HG03342 (cell line): ENCODE results near the gene ASPSCR1.

Experiments
- ATAC-seq: cut with Tn5 transposase; IDR thresholded peaks from one replicate; pipeline ENCODE4 v1.9.1; 2021; ENCODE audit warnings: mild to moderate bottlenecking, moderate library complexity; ENCODE audit not compliant: unreplicated experiment

The ASPSCR1 gene

DNA sequence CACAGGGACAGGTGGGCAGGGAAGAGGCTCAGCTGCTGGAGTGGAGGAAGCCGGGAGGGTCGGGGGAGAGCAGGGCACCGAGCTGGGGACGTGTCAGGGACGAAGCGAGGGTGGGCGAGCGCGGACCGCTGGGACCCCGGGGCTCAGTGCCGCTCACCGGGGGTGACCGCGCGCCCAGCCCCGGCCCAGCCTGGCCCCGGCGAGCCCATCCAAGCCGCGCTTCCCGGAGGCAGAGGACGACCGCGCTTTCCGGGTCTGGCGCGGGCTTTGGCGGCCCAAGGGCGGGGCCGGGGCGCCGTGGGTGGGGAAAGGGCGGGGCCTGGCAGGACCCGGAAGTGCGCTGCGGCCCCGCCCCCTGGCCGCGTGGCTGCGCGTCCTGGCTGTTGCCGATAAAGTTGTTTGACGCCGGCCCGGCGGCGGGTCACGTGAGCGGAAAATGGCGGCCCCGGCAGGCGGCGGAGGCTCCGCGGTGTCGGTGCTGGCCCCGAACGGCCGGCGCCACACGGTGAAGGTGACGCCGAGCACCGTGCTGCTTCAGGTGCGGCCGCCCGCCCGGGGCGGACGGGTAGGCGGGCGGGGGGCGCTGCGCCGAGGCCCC lies at the start of gene ASPSCR1:
ASPSCR1 (plus strand) TSS at position 419 of the 598 bp plus-strand sequence; CDS start at position 437, 18 bp downstream.
- peak; percentile 73 for ATAC-seq

- ATAC-seq, result peak; percentile 61
Observed at GRCh38 chr17:81927653-81928543, 49.5 kb upstream of the ASPSCR1 start, which contains the start of gene MAFG. Gene MAFG (minus strand): TSS chr17:81927735. CDS start chr17:81923185, 4,550 bp downstream.

DNA sequence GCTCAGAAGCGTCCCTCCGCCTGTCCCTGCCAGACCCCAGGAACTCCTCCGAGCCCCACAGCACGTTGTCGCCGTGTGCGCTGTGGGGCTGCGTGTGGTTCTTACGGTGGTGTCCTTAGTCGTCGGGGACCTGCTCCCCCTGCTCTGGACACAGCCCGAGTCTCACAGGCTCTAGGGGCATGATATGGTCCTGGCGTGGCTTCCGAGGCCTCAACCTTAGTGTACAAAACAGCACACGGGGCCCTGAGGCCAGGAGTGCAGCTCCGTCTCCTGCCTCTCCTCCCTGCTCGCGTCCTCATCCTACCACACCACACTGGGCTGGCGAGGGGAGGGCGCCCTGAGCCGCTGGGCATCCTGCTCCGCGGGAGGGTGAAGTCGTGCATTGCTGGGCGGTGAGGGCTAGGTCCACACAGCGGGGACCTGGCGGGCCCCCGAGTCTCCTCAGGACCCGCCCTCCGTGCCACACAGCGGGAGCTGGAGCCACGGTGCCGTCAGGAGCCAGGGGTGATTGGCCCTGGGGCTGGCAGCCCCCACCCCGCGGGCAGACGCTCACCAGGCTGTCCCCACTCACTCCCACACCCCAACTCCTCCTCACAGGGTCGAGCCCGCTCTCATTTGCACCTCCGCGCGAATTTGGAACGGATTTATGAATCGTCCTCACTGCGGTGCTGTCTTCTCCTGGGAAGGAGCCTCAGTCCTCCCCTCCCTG lies 48.7 kb upstream of the ASPSCR1 start:
- no peak for ATAC-seq

GRCh38 chr17:81929253-81930141 lies 47.9 kb upstream of the ASPSCR1 start:
- no peak for ATAC-seq

DNA sequence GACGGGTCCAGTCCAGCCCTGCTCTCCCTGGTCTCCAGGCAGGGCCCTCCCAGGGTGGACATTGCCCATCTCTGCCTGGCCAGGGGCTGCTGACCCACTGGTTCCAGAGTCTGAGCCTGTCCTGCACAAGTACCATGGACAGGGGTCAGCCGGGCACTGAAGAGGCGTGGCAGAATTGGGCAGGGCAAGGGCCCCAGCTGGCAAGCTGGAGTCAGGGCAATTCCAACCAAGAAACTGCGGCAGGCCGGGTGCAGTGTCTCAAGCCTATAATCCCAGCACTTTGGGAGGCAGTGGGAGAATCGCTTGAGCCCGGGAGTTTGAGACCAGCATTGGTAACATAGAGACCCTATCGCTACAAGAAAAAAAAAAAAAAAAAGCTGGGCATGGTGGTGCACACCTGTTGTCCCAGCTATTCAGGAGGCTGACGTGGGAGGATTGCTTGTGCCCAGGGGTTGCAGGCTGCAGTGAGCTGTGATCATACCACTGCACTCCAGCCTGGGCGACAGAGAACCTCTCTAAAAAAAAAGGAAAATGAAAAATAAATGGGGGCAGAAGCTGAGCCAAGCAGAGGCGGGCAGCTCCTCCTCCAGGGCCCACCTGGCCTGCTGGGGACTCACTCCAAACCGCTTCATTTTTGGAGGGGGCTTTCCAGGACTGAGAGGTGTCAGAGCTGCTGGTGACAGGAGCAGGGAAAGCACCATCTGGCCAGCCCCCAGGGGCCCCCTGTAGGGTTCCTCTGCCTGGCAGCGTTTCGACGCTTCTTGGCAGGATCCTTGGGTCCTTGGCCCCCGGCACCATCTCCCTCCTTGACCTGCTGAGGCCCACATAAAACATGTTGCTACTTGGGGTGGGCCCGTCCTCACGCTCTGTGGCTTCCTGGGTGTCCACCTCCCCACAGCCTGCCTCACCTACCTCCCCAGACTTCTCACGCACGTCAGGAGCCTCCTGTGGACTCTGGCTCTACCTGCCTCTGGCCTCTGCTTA lies 47.0 kb upstream of the ASPSCR1 start:
- ATAC-seq, result no peak

- ATAC-seq, result no peak
Observed at GRCh38 chr17:81931189-81931556, 46.3 kb upstream of the ASPSCR1 start.

DNA sequence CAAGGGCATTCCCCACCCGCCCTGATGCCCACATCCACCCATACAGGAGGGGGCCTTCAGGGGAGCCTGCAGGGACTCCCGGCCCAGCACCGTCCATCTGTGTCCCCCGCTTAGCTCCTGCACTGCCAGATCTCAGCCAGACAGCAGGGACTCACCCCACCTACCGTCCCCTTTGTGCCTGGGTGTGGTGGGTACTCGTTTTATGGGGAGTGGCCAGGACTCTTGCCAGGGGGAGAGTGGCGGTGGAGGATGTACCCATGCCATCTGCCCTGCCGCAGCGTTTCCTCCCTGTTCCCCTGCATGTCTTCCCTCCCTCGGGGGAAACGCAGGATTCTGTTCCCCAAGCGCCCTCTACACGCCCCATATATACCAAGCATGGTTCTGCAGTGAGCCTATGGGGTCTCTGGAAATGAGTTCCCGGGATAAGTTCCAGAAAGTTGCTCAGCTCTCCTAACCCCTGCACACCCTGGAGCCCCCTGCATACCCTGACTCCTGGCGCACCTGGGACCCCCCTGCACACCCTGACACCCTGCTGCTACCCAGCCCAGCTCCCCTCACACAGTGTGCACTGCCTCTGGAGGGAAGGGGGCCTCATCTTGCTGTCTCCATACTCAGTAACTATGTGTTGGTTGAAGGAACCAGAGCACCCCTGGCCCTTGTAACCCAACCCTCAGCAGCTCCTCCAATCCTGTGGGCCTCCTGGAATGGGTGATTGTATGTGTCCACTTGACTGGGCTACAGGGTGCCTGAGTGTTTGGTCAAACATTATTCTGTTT lies 45.7 kb upstream of the ASPSCR1 start:
- ATAC-seq, result no peak

- ATAC-seq, result no peak
Observed at GRCh38 chr17:81932333-81932983, 45.0 kb upstream of the ASPSCR1 start.

- ATAC-seq, result no peak
Observed at GRCh38 chr17:81933178-81933699, 44.2 kb upstream of the ASPSCR1 start.

DNA sequence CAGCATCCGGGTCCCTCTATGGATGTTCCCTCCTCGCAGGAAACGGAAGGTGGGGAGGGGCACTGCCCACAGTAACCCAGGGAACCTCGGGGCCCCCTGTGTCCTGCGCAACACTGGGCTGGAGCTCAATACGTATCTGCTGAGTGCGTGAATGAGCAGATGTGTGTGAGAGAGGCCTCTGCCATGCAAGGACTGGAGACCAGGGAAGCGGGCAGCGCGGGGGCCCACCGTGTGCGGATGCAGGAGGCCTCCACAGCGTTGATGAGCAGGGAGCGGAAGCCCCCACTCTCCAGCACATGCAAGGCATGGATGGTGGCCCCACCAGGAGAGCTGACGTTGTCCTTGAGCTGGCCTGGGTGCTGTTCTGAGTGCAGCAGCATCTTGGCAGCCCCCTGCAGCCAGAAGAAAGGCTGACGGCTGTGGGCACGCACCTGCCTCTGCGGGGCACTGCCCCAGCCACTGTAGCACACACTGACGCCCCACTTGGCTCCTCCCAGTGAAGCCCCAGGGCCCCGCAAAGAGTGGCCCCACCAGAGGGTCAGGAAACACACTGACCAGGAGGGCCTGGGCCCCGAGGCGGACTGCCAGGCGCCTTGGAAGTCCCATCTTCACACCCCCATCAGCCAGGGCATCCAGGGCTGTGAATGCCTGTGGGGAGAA lies 43.2 kb upstream of the ASPSCR1 start:
- ATAC-seq, result no peak

GRCh38 chr17:81934850-81935708 lies 42.4 kb upstream of the ASPSCR1 start:
- ATAC-seq, result no peak

DNA sequence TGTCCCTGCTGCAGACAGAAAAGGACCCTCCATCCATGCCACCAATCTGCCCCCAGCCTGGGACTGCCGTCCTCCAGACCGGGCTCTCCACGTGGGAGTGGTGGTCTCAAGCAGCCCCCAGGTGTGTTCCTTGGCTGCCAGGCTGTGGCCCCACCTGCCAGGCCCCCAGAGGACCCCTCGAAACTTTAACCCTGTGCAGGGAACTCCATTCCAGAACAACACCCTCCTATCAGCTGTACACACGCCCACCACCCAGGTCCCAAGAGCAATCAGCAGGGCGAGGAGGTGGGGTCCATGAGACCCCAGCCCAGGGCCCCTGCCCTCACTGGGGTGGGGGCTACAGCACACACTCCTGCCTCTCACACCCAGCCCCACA lies 41.7 kb upstream of the ASPSCR1 start:
- no peak for ATAC-seq

- no peak for ATAC-seq
Observed at GRCh38 chr17:81939218-81939617, 38.2 kb upstream of the ASPSCR1 start.

DNA sequence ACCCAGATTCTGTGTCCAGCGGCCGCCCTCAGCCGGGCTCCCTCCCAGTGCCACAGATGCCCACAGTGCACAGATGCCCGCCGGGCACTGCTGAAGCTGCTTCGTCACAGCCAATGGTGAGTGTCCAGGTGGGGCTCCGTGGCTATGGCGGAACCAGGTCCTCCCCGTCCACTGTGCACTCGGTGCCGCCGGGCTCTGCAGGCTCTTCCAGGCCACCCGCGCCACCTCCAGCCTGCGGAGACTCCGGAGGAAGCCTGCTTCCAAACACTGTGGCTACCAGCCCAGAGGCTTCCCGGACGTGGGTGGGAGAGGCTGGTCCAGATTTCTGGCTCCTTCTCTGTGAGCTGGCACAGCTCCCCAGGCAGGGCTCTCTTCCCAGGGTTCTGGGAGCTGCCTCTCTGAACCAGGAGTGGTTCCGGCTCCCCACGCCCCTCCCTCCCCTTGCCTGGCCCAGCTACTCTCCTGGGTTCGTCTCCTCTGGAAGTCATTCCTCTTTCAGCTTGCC lies 37.5 kb upstream of the ASPSCR1 start:
- ATAC-seq, result no peak

- ATAC-seq, result no peak
Observed at GRCh38 chr17:81940538-81941483, 36.6 kb upstream of the ASPSCR1 start.
